Esophagus muscularis mucosa (tissue), 4 donors: ENCODE measurements around the gene CTU1.

Source experiments
- CTCF ChIP-seq, 3 experiments: fragments of 200-600 bp in 2 of 3; fragments of 450-650 bp in 1 of 3; sonication (generic) in 2 of 3; IDR thresholded peaks; one replicate each; pipeline ENCODE4 v1.5.1; 2017 to 2019; ENCODE audit warnings: antibody characterized with exemption in 3 of 3, mild to moderate bottlenecking in 2 of 3, moderate library complexity in 1 of 3
- EP300 ChIP-seq: sonication (generic); formaldehyde crosslinking; IDR thresholded peaks from one replicate; pipeline ENCODE4 v1.6.1; 2017; ENCODE audit warnings: antibody characterized with exemption
- POLR2A ChIP-seq: fragments of 450-650 bp; IDR thresholded peaks from one replicate; pipeline ENCODE4 v1.6.1; 2017; ENCODE audit warnings: antibody characterized with exemption, moderate library complexity, mild to moderate bottlenecking, low read depth
- POLR2AphosphoS5 ChIP-seq, 2 donors: sonication (generic); formaldehyde crosslinking; IDR thresholded peaks; one replicate each; pipeline ENCODE4 v1.6.1; 2017; ENCODE audit warnings: antibody characterized with exemption in 2 of 2

- TF ChIP-seq POLR2AphosphoS5 (IDR thresholded peaks at IDR 0.05) (no peak), EP300 (no peak), POLR2A (no peak), CTCF (IDR thresholded peaks at IDR 0.05) (no peak)
These were observed 26.7 kb downstream of the CTU1 start for GRCh38 chr19:51081476-51081875.
